Left cardiac atrium (tissue), 4 donors: ENCODE results near the gene PRKCH. TPM values are rescaled to one million over a fixed set of nuclear protein-coding genes. Genes with fewer than 3 reads are reported as not detected.

Experiments used
- ATAC-seq, 2 donors: fragments of 200-7000 bp; cut with Tn5 transposase; one replicate each; pipeline ENCODE4 v1.9.1; 2020; ENCODE audit warnings: mild to moderate bottlenecking in 2 of 2, moderate library complexity in 2 of 2
- DNase-seq: peaks from one replicate; pipeline ENCODE4 v3.0.0-alpha.2; 2020
- intact Hi-C, 2 donors: fragments of 100-400 bp; cut with DNase I; formaldehyde crosslinking; loops; one replicate each; pipeline versions ENCODE4 v1.14.1 to v1.15.1; 2022 to 2023
- total RNA-seq, 2 donors: library from RNA; stranded (reverse); fragmentation: NEBNext Ultra II Directional; extraction: Animal tissue kit (Norgen Biotek cat#: 25700); gene quantifications; one replicate each; pipeline ENCODE4 v1.2.1, GENCODE V29; 2021
- donor health status: DM: no; HTN: yes; CAD: no.
- donor health status: DM: no; HTN: yes; CAD: no; lungs with severe emphysema.
- donor health status: DM: yes; HTN: yes; CAD: no.
- donor health status: Dilated cardiomyopathy.

Gene PRKCH
- total RNA-seq, 2 donors from 2014 or later, result 17.6 to 34.8 TPM

DNA sequence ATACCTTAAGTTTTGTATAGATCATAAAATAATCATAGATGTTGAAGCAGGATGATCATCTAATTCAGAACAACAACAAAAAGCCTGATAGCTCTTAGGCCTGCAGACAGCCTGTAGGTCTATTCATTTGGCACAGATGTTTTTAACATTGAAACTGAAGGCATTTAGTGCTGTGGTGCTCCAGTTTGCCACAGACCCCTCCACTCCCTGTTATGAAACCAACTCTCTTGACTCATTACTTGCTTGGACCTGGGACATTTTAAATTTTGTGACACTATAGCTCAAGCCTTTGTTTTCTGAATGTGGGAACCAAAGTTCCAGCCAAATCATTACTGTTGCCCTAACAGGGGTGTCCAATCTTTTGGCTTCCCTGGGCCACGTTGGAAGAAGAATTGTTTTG lies 9.1 kb downstream of the PRKCH start:
- ATAC-seq, result no peak
- intact Hi-C loops, result no loop called here

GRCh38 chr14:61331992-61332657 lies 10.7 kb downstream of the PRKCH start:
- ATAC-seq, result no peak
- intact Hi-C loops, result no loop called here
- no peak for DNase-seq

More for the DNA sequence above, 9.1 kb downstream of the PRKCH start:
- DNase-seq, result no peak

DNA sequence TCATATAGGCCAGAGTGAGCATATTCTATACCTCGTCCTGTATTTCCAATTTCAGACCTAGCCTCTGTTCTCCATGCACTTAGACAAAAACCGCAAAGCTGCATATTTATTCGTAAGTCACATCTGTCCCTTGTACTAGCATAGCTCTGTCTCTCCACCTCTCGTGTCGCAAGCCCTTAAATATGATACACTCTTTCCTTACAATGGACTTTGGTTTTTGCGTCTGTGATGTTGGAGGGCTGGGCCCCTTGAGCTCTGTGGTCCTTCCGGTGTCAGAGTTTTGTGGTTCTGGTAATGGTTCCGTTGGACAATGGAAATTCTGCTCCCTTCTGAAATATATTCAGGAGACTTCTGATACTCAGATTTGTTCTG lies 11.3 kb downstream of the PRKCH start:
- intact Hi-C loops, result no loop called here
- ATAC-seq, result no peak
- no peak for DNase-seq

DNA sequence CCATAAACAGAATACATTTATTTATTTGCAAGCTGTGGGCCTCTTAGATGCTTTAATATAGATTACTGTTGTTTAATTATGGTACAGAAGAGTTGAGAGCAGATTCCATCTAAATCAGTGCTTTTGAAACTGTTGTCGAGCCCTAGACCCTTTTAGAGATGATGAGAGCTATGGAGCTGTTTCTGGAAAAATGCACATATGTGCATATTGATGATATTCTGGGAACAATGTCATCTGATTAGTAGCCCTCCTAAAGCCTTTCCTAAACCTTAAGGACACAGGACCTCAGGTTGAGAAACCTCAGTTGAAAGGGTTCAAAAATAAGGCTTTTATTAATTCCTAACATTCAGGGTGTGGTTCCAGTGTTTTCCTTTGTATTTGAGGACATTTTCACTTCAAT lies 11.7 kb downstream of the PRKCH start:
- DNase-seq, result no peak
- intact Hi-C loops, result no loop called here
- no peak for ATAC-seq

DNA sequence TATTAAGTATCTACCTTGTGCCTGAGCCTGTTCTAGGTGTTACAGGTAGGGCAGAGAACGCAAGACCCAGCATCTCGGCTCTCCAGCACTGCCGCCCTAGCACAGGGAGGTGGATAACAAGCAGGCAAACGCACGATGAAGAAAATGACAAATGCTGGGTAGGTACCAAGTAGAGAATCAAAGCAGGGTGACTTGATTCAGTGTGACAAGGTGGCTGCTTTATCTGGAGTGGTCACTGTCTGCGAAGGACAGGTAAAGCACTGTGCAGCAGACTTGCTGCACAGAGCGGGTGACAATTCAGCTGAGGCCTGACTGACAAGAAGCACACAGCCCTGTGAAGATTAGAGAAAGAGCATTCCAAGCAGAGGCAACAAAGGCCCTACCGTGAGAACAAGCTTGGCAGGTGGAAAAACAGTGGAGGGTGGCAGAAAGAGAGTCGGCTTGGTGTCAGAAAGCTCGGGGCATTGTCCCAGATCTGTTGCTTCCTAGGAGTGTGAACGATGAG lies 12.9 kb downstream of the PRKCH start:
- ATAC-seq, result no peak
- intact Hi-C loops, result no loop called here
- no peak for DNase-seq

- intact Hi-C loops, result no loop called here
- ATAC-seq (no peak), DNase-seq (no peak)
Measured at GRCh38 chr14:61335049-61335448, 13.7 kb downstream of the PRKCH start.

DNA sequence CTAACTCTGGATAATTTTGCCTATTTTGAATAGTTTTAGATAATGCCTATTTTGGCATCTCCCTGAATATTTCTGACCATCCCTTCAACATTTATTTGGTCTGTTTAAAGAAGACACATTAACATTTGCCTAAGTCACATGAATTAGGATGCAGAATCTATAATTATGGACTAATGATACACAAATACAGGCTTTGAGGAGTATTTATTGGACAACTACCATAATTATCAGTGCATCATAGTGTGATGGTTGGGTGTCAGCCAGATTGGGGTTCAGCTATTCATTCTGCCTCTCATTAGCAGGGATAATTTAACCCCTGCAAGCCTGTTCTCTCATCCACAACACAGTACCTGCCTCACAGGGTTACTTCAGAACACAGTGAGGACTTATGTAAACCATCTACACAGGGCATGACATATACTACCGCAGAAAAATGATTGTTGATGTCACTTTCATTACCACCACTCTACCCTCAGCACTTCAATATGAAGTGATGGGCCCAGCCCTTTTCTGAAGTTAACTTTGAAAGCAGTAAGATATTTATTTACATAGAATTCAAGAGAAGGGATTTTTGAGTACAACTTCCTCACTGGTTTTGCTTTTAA lies 14.4 kb downstream of the PRKCH start:
- ATAC-seq (peak in 1 of 2 donors; percentile 54), DNase-seq (no peak)
- intact Hi-C loops, result no loop called here

GRCh38 chr14:61337893-61338292 lies 16.5 kb downstream of the PRKCH start:
- no peak for ATAC-seq
- intact Hi-C loops, result no loop called here
- DNase-seq, result no peak

DNA sequence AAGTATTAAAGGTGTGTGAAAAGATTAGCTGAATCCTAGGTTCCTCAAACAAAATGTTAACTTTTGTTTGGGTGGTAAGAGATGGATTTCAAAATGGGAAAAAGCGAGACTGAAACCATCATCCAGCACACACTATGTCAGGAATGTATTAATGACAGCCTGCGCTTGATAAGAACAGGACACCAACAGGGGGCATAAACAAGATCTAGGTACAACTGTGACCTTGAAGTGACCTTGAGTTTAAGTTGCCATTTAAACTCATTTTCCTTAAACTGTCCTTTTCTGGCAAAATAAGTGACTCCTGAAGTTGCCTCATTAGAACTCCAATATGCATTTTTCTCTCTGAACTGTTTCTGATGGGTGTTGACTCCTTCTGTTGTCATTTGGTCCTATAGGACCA lies 17.1 kb downstream of the PRKCH start:
- DNase-seq (no peak), ATAC-seq (no peak)
- intact Hi-C loops, result no loop called here

DNA sequence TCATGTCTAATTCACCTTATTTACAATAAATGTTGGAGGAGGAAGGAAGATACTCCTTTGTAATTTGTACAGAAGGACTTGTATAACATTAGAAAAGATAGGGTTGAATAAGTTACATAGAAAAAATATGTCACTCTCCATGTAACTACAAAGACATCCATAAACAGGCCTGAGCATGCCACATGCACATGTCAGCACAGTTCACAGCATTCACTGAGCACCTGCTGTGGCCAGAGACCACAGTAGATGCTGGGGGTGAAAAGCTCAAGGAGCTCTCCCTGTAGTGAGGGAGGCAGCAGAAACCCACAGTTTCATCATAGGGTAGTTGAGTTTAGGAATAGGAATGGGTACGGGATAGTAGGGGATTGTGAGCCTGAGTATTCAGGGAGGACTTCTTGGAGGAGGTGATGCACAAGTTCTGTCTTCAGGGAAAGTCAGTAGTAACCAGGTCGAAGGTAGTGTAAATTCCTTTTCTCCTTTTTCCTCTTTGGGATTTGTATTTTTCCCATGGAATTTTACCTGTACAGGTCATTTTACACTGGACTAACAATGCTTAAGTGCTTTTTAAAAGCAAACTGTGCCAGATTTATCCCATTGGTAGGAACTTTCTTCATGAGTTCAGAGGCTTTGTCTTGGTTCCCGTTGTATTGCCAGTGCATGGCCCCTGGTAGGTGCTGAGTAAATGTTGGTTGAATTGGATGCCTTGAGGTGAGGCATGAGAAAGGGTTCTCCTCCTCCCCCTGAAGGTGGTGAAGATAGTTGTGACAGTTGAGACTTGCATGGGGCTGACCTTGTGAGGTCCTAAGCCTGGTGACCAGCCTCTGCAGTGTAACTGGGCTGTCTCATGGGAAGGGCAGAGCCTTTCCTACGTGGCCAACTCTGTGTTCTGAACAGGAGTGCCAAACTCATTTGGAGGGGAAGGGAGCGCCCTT lies 20.2 kb downstream of the PRKCH start:
- DNase-seq, result no peak
- no peak for ATAC-seq
- intact Hi-C loops, result no loop called here

GRCh38 chr14:61342486-61342885 lies 21.1 kb downstream of the PRKCH start:
- DNase-seq, result peak; percentile 48
- intact Hi-C loops, result no loop called here
- peak; percentile 37 to 47 for ATAC-seq

- DNase-seq (no peak), ATAC-seq (no peak)
- intact Hi-C loops, result no loop called here
Measured at GRCh38 chr14:61342932-61343331, 21.6 kb downstream of the PRKCH start.

GRCh38 chr14:61343471-61343870 lies 22.1 kb downstream of the PRKCH start:
- ATAC-seq (peak in 1 of 2 donors; percentile 35), DNase-seq (no peak)
- intact Hi-C loops, result no loop called here

- ATAC-seq (peak in 1 of 2 donors; percentile 25), DNase-seq (no peak)
Measured at GRCh38 chr14:61343991-61344405, 22.6 kb downstream of the PRKCH start.

DNA sequence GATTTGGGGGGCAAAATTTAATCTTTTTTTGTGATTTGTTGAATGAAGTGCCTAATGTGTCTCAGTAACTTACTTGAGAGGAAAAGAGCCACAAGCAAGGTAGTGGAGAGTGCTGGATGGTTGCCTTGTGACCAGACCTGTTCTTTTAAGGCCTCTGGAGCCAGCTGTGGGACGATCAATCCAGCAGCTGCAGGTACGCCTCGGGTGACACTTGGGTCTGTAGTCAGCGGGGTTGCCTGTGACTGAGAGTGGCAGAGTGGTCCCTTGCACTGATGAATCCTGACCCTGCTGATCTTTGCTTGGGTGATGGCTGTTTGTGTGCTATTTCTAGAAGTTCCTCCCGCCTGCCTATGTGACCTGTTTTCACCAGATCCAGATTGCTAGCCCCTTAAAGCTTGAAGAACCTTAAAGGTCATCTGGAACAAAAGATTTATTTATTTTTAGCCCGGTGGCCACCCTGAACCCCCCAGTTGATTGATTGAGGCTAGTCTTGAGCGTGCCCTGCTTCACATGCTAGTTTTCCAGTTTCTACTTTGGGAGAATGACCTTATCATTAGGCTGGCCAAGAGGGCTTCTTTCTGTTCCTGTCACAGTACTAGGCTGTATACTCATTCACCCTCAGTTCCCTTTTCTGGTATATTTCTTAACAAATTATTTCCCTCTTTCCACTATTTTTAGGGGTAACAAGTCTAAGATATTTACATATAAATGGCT lies 23.2 kb downstream of the PRKCH start:
- DNase-seq, result no peak
- peak in 1 of 2 donors; percentile 51 for ATAC-seq
- intact Hi-C loops, result no loop called here

More at GRCh38 chr14:61343991-61344405, 22.6 kb downstream of the PRKCH start:
- intact Hi-C loops, result no loop called here

DNA sequence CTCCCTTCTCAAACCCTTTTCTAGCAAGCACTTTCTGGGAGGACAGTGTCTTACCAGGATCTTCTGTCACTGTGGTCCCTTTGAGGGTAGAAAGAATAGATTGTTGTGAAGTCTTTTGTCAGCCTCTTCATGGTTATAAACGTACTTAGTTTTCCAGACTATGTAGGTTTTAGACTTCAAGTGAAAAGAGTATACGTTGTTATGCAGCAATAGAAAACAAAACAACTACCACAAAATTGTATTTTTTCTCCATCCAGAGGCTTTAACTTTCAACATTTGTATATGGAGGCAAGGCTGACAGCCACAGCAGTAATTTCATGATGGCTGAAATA lies 23.7 kb downstream of the PRKCH start:
- intact Hi-C loops, result no loop called here
- ATAC-seq, result no peak
- no peak for DNase-seq

DNA sequence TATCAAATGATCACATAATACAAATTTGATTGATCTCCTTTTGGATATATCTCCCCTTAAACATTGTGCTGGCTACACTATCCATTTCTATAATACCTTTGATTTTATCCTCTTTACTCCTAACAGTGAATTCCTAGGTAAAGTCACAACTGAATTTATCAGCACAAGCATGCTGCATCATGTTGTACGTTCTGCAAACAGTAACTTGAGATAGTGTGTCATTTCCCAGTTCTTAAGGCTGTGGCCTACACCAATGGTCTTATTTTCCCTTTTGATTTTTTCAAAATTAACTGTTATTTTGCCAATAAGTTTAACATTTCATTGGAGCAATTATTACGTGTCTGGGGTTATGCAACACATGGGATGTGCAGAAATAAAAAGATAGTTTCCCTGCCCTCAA lies 24.8 kb downstream of the PRKCH start:
- no peak for ATAC-seq
- intact Hi-C loops, result no loop called here
- no peak for DNase-seq

DNA sequence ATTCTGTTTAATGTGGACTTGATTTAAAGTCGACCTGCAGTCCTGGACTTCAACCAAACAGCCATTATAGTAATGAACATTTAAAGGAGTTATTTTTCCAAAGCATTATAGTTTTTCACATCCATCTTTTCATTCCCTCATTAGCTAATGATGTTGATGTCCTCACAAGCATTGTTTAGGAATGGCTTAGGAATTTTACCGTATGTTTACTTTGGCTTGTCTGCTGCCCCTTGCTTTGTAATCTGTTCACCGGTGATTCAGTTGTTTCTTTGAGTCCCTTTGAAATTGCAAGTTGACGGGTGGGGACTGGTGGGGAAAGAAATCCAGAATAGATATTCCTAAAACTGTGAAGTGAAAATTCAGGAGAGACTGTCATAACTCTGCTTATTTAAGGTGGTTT lies 25.4 kb downstream of the PRKCH start:
- DNase-seq, result no peak
- intact Hi-C loops, result no loop called here
- ATAC-seq, result no peak

- intact Hi-C loops, result no loop called here
- DNase-seq, result no peak
- peak in 1 of 2 donors; percentile 27 for ATAC-seq
Measured at GRCh38 chr14:61347826-61348443, 26.6 kb downstream of the PRKCH start.
